GM23338 (cell line): ENCODE data around the gene SLC16A12. TPM values are rescaled to one million over a fixed set of nuclear protein-coding genes. Genes with fewer than 3 reads are reported as not detected.

ENCODE experiments used
- ATAC-seq: fragments of 200-7000 bp; cut with Tn5 transposase; 3 replicates; pipeline ENCODE4 v1.9.1; 2020
- DNase-seq: peaks from one replicate; pipeline ENCODE4 v3.0.0-alpha.2; 2015; ENCODE audit warnings: low spot score
- H2AFZ ChIP-seq: fragments of 200-600 bp; sonication (generic); 2 replicates; pipeline ENCODE4 v1.8.0; 2016; ENCODE audit warnings: antibody characterized with exemption, mild to moderate bottlenecking, moderate library complexity
- H3F3A ChIP-seq: fragments of 200-600 bp; sonication (generic); replicated peaks from 2 replicates; pipeline ENCODE4 v1.8.0; 2017; ENCODE audit warnings: antibody characterized with exemption, mixed run types, low read depth
- H3K27ac ChIP-seq: fragments of 200-600 bp; sonication (generic); 2 replicates; pipeline ENCODE4 v1.6.1; 2016; ENCODE audit warnings: low read depth
- H3K27me3 ChIP-seq: fragments of 200-600 bp; sonication (generic); 2 replicates; pipeline ENCODE4 v1.8.0; 2016; ENCODE audit warnings: mild to moderate bottlenecking, mixed run types, moderate library complexity; ENCODE audit not compliant: insufficient read depth
- H3K36me3 ChIP-seq: fragments of 200-600 bp; sonication (generic); 2 replicates; pipeline ENCODE4 v1.8.0; 2016; ENCODE audit warnings: mild to moderate bottlenecking; ENCODE audit not compliant: insufficient read depth
- H3K4me1 ChIP-seq: fragments of 200-600 bp; sonication (generic); 2 replicates; pipeline ENCODE4 v1.8.0; 2016; ENCODE audit warnings: mild to moderate bottlenecking, moderate library complexity; ENCODE audit not compliant: insufficient read depth
- H3K4me2 ChIP-seq: fragments of 200-600 bp; sonication (generic); 2 replicates; pipeline ENCODE4 v1.7.1; 2017; ENCODE audit warnings: mixed run types
- H3K4me3 ChIP-seq: fragments of 200-600 bp; sonication (generic); 2 replicates; pipeline ENCODE4 v1.6.1; 2016; ENCODE audit warnings: mixed run types
- H3K79me2 ChIP-seq: fragments of 200-600 bp; sonication (generic); replicated peaks from 2 replicates; pipeline ENCODE4 v1.8.0; 2017; ENCODE audit warnings: mild to moderate bottlenecking; ENCODE audit not compliant: insufficient read depth
- H3K9me2 ChIP-seq: fragments of 200-600 bp; sonication (generic); 2 replicates; pipeline ENCODE4 v1.8.0; 2017; ENCODE audit not compliant: insufficient read depth
- H4K20me1 ChIP-seq: fragments of 200-600 bp; sonication (generic); replicated peaks from 2 replicates; pipeline ENCODE4 v1.8.0; 2017; ENCODE audit warnings: mild to moderate bottlenecking; ENCODE audit not compliant: insufficient read depth
- H3K27ac Mint-ChIP-seq: 2 replicates; pipeline ENCODE4 v1.8.0; 2020; ENCODE audit warnings: inconsistent platforms, mild to moderate bottlenecking, moderate library complexity, mixed read lengths
- H3K27me3 Mint-ChIP-seq: 3 replicates; pipeline ENCODE4 v1.8.0; 2022; ENCODE audit warnings: low read depth, mild to moderate bottlenecking, moderate library complexity, mixed read lengths, inconsistent platforms; ENCODE audit not compliant: insufficient read depth, poor library complexity
- H3K36me3 Mint-ChIP-seq: 3 replicates; pipeline ENCODE4 v1.8.0; 2021; ENCODE audit warnings: low read depth, mild to moderate bottlenecking, inconsistent platforms, moderate library complexity, mixed read lengths
- H3K4me1 Mint-ChIP-seq: 3 replicates; pipeline ENCODE4 v1.8.0; 2020; ENCODE audit warnings: mild to moderate bottlenecking, inconsistent platforms, mixed read lengths
- H3K4me3 Mint-ChIP-seq: 3 replicates; pipeline ENCODE4 v1.8.0; 2021; ENCODE audit warnings: moderate library complexity, mild to moderate bottlenecking, inconsistent platforms, mixed read lengths
- H3K9me3 Mint-ChIP-seq: 3 replicates; pipeline ENCODE4 v1.8.0; 2020; ENCODE audit warnings: moderate library complexity, mild to moderate bottlenecking, inconsistent platforms, mixed read lengths
- CREB1 ChIP-seq: fragments of 250-450 bp; sonication (Bioruptor Pico); IDR thresholded peaks from 2 replicates; pipeline ENCODE4 v1.5.0; 2020; ENCODE audit warnings: low read depth, mild to moderate bottlenecking, moderate library complexity
- CTCF ChIP-seq, 2 experiments: fragments of 200-600 bp in 1 of 2; sonication (generic) in 1 of 2; conservative IDR thresholded peaks; 2 replicates each; pipeline versions ENCODE4 v1.5.1 to v1.6.1; 2016 to 2017; ENCODE audit warnings: antibody characterized with exemption in 2 of 2, low read depth in 2 of 2, mild to moderate bottlenecking in 2 of 2, moderate library complexity in 1 of 2
- ETS1 ChIP-seq: IDR thresholded peaks from 2 replicates; pipeline ENCODE4 v1.6.1; 2016; ENCODE audit warnings: antibody characterized with exemption
- EZH2 ChIP-seq: fragments of 200-600 bp; sonication (generic); IDR thresholded peaks from one replicate; pipeline ENCODE4 v1.8.0; 2017; ENCODE audit warnings: antibody characterized with exemption, mild to moderate bottlenecking, low read depth; ENCODE audit not compliant: unreplicated experiment
- POLR2AphosphoS5 ChIP-seq: IDR thresholded peaks from 2 replicates; pipeline ENCODE4 v1.6.1; 2016; ENCODE audit warnings: antibody characterized with exemption, low read depth
- STAT1 ChIP-seq: IDR thresholded peaks from one replicate; pipeline ENCODE4 v1.6.1; 2016; ENCODE audit warnings: antibody characterized with exemption; ENCODE audit not compliant: unreplicated experiment
- ZNF114 ChIP-seq: fragments of 250-450 bp; sonication (Bioruptor Pico); IDR thresholded peaks from 2 replicates; pipeline ENCODE4 v1.5.0; 2020; ENCODE audit warnings: mild to moderate bottlenecking, moderate library complexity
- ZNF331 ChIP-seq: fragments of 250-450 bp; sonication (Bioruptor Pico); IDR thresholded peaks from 2 replicates; pipeline ENCODE4 v1.5.0; 2020; ENCODE audit warnings: low read depth, mild to moderate bottlenecking, moderate library complexity
- polyA plus RNA-seq: library from polyadenylated mRNA; unstranded; fragments of >200 nt; fragmentation: Nextera tagmentation; extraction: Ambion mirVana; gene quantifications from 2 replicates; pipeline ENCODE4 v1.2.1, GENCODE V29; 2016
- total RNA-seq: library from RNA; depleted of rRNA; stranded (reverse); fragments of >200 nt; shearing (Covaris generic); gene quantifications from 2 replicates; pipeline ENCODE4 v1.2.3, GENCODE V29; 2014

The SLC16A12 gene
- total and polyA plus RNA-seq, 2 experiments from 2014 or later = 0.84 to 2.0 TPM

- no peak overlapping the region for H3K27ac Mint-ChIP-seq
- no peak overlapping the region for H3K4me2 ChIP-seq
- peaks cover 6% of the 10 kb centered on the region for H3K27me3 Mint-ChIP-seq
- TF ChIP-seq POLR2AphosphoS5 (no peak), ZNF114 (CRISPR knock-in tag) (no peak), CREB1 (no peak), STAT1 (no peak), ZNF331 (no peak)
- H3K4me1 Mint-ChIP-seq = peaks cover 9% of the 10 kb centered on the region
- peaks cover 9% of the 10 kb centered on the region for H3K27me3 ChIP-seq
- no peak overlapping the region for H2AFZ ChIP-seq
- H3K4me1 ChIP-seq = peaks cover 12% of the 10 kb centered on the region
- H3K9me3 Mint-ChIP-seq = no peaks in the 10 kb centered on the region
- no peak overlapping the region for H3K4me3 ChIP-seq
- H3F3A ChIP-seq = no peaks in the 10 kb centered on the region
- DNase-seq (no peak), ATAC-seq (no peak)
- H3K36me3 Mint-ChIP-seq = no peaks in the 10 kb centered on the region
- no peaks in the 10 kb centered on the region for H3K79me2 ChIP-seq
- no peaks in the 10 kb centered on the region for H4K20me1 ChIP-seq
- no peaks in the 10 kb centered on the region for H3K9me2 ChIP-seq
- H3K4me3 Mint-ChIP-seq = no peak overlapping the region
- H3K36me3 ChIP-seq = no peaks in the 10 kb centered on the region
- H3K27ac ChIP-seq = no peak overlapping the region
Observed at GRCh38 chr10:89421018-89421476, 114.3 kb downstream of the SLC16A12 start.

- no peak overlapping the region for H3K4me3 Mint-ChIP-seq
- H3K36me3 ChIP-seq = no peaks in the 10 kb centered on the region
Observed at GRCh38 chr10:89419548-89419947, 115.8 kb downstream of the SLC16A12 start.

More at GRCh38 chr10:89419548-89419947, 115.8 kb downstream of the SLC16A12 start:
- no peak for ATAC-seq
- Mint-ChIP-seq H3K27me3 (peaks cover 17% of the 10 kb centered on the region), H3K9me3 (no peaks in the 10 kb centered on the region), H3K36me3 (no peaks in the 10 kb centered on the region; the same call in 2 of the 3 replicates), H3K4me1 (peaks cover 15% of the 10 kb centered on the region), H3K27ac (no peak overlapping the region)
- peaks cover 12% of the 10 kb centered on the region for H3K4me1 ChIP-seq
- no peak overlapping the region for H2AFZ ChIP-seq
- H3K27ac ChIP-seq = no peak overlapping the region
- H3K4me2 ChIP-seq = no peak overlapping the region
- H3K79me2 ChIP-seq = no peaks in the 10 kb centered on the region
- H3K4me3 ChIP-seq = no peak overlapping the region
- H3K27me3 ChIP-seq = peaks cover 20% of the 10 kb centered on the region
- peak; percentile 59 for DNase-seq
- TF ChIP-seq CTCF (conservative IDR thresholded peaks at IDR 0.05; ENCODE audit: low read depth in 2 of 2) (peak; percentile 57 to 72), EZH2 (no peak), ETS1 (no peak), POLR2AphosphoS5 (no peak)
- no peaks in the 10 kb centered on the region for H3K9me2 ChIP-seq
- no peaks in the 10 kb centered on the region for H4K20me1 ChIP-seq
- H3F3A ChIP-seq = 0 out of 2 replicates have a peak, but pooled peaks cover 3% of the 10 kb centered on the region
